Hematopoietic multipotent progenitor cell treated with erythropoietin and hydrocortisone succinate and interleukin-3 and kit ligand, for 17 days (in vitro differentiated cells): ENCODE data around the gene KANSL1.

Experiments used
- DNase-seq: peaks from one replicate; pipeline ENCODE4 v3.0.0-alpha.2; 2015; ENCODE audit warnings: low spot score

Gene KANSL1

DNA sequence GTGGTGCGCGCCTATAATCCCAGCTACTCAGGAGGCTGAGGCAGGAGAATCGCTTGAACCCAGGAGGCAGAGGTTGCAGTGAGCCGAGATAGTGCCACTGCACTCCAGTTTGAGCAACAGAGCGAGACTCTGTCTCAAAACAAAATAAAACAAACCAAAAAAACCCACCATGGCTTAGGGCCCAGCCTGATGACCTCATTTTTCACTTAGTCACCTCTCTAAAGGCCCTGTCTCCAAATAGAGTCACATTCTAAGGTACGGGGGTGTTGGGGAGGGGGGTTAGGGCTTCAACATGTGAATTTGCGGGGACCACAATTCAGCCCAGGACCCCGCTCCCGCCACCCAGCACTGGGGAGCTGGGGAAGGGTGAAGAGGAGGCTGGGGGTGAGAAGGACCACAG lies 195.6 kb downstream of the KANSL1 start:
- no peak for DNase-seq

DNA sequence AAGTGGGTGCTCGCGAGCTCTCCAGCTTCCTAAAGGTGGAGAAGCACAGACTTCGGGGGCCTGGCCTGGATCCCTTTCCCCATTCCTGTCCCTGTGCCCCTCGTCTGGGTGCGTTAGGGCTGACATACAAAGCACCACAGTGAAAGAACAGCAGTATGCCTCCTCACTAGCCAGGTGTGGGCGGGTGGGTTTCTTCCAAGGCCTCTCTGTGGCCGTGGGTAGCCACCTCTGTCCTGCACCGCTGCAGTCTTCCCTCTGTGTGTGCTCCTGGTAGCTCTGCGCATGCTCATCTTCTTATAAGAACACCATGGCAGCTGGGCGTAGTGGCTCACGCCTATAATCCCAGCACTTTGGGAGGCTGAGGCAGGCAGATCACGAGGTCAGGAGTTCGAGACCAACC lies 196.1 kb downstream of the KANSL1 start:
- DNase-seq, result no peak

GRCh38 chr17:45996282-45996937 lies 196.8 kb downstream of the KANSL1 start:
- DNase-seq, result no peak

DNA sequence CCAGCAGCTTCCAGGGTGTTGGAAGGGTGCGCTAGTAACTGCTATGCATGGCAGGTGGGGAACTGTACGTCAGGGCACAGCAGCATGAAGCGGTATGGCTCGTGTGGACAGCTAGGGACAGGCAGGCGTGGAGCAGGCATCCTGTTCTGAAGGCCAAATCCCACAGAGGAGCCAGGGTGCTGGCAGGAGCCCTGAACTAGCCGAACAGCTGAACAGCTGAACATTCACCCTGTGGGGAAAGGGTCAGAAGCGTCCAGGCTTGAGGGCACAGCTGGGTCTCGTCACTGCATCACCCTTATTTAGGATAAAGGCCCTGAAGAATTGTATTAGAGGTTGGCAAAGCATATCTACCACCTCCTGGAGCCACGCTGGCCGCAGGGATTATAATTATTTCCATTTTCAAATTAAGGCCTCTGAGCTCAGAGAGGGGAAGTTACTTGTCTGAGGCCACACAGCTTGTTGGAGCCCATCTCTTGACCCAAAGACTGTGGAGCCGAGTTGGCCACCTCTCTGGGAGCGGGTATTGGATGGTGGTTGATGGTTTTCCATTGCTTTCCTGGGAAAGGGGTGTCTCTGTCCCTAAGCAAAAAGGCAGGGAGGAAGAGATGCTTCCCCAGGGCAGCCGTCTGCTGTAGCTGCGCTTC lies 197.5 kb downstream of the KANSL1 start:
- no peak for DNase-seq

DNA sequence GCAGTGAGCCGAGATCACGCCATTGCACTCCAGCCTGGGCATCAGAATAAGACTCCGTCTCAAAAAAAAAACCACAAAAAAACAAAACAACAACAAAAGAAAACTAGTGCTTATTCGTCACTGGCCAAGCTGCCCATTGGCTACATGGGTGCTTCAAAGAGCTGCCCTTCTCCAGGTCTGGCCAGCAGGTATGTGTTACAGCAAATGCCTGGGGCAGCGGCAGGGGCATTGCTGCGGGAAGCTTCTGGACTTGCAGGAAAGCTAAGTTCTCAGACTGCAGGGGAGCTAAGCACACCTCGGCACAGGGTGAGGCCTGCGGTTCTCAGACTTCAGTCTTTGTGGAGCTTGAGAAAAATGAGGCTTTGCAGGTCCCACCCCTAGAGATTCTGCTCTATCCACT lies 198.2 kb downstream of the KANSL1 start:
- no peak for DNase-seq

- DNase-seq, result no peak
These were observed 199.1 kb downstream of the KANSL1 start for GRCh38 chr17:45993962-45994627.

DNA sequence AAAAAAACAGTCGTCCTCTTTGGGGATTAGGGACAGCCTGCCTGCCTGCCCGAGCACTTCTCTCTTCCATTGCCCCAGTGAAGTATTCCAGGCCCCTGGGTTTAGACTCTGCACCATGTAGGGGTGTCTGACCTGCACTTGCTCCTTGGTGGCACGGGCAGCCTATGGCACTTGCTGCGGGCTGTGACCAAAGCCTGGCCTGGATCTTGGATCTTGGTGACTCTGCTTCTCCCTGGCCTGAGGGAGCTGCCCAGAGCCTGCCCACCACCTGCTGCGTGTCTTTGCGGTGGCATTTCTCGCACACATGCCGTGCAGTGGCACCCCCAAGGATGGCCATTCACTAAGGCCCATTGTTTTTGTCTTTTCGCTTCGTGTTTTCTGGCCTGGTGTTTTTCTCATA lies 200.3 kb downstream of the KANSL1 start:
- DNase-seq, result no peak

DNA sequence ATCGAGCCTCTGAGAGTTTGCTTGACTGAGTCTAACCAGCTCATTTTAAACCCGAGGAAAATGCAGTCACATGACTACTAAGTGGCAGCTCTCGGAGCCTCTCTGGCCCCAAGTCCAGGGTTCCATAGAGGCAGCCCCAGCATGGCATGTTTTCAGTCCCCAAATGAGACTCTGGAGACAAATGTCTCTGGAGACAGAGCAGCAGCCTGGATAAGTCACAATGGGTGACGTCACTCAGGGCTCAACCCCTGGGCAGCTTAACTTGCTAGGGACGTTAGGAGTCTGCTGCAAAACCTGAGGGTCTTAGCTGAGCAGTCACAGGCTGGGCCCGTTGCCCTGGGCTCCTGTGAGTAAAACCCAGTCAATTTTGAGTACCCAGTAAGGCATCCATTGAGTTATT lies 201.1 kb downstream of the KANSL1 start:
- no peak for DNase-seq

- DNase-seq, result no peak
These were observed 201.9 kb downstream of the KANSL1 start for GRCh38 chr17:45991341-45991740.

DNA sequence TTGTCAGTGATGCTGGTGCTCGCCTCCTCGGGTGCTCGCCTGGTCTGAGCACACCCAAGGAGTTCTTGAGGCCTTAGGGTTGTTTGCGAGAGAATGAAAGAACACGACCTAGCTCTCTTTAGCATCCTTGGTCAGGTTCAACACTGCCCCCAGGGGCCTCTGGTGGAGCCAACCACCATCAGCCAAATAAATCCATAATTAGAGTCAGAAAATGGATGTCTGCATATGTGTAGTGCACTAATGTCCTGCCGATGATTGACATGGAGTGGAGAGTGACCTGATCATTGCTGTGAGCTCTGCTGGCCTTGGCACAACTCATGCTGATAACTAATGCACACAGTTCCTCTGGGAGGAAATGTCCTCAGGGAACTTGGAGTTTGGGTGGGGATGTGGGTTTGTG lies 202.3 kb downstream of the KANSL1 start:
- no peak for DNase-seq

DNA sequence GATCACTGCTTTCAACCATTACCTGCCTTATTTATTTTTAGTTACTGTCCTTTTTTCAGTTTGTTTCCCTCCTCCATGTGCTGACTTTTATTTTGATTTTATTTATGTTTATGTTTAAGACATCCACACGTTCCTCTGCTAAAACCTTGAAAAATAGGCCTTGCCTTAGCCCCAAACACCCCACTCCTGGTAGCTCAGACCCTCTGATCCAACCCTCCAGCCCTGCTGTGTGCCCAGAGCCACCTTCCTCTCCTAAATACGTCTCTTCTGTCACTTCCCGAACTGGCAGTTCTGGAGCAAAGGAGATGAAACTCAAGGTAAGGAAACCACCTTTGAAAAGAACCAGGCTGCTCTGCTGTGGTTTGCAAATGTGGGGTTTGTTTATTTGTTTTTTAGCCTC lies 203.5 kb downstream of the KANSL1 start:
- DNase-seq, result no peak

DNA sequence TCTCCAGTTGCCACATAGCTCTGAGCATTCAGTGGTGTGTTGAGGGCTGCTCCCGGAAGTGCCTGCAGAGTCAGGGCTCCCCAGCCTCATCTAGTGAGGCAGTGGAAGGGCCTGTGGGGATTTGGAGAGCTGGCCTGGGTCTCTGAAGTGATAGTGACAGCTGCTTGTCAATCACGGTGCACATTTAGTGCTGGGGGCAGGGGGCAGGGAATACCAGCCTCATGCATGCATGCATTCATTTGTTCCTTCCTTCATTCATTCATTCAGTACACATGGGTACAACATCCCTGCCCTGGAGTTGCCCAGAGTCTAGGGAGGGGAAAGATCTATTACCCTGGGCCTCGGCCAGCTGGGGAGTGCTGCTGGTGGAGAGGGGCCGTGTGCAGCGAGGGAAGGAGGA lies 205.5 kb downstream of the KANSL1 start:
- DNase-seq, result no peak

DNA sequence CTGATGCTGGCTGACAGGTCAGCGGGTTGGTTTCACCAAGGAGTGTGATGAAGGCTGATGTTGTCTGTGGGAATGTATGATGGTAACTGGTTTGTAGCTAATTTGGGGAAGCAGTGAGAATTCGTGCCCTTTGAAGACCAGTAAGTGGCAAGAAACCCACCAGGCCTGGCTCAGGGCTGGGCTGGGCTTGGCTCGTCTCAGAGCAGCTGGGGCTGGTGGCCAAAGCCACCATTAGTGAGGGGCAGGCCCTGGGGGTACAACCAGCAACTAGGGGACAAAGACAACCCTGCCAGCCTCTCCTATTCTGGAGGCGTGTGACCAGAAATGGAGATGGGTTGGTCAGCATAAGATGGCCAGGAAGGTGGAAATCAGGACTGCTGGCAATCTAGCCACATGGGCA lies 207.2 kb downstream of the KANSL1 start:
- DNase-seq, result no peak

DNA sequence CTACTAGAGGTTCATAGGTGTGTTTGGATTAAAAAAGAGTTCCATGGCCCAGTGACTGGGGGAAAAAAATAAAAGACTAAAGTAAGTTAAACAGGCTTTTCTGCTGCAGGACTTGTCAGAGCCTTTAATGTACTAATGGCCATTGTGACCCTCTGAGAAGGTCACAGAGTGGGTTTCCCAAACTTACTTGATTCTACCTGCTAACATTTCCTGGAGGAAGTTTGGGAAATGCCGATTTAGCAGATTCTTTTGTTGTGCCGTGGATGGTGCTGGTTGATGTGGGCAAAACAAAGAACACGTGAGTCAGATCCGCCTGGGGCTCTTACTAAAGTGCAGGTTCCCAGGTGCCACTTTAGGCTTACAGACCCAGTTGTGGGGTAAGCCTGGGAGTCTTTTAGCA lies 207.8 kb downstream of the KANSL1 start:
- DNase-seq, result no peak

DNA sequence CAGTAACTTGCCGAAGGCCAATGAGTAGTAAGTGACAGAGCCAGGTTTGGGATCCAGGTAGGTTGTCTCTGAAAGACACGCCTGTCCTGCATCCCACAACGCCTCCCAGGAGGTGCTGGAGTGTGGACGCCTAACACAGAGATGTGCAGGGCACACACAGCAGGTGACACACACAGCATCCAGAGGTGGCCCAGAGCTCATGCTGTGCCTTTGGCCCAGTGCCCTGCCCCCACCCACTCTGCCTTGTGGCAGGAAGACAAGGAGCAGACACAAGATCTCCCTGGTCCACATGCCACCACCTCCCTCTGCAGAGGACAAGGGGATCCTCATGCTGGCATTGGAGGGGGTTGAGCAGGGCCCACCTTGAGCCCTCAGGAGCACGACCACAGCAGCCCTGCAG lies 208.9 kb downstream of the KANSL1 start:
- DNase-seq, result no peak

DNA sequence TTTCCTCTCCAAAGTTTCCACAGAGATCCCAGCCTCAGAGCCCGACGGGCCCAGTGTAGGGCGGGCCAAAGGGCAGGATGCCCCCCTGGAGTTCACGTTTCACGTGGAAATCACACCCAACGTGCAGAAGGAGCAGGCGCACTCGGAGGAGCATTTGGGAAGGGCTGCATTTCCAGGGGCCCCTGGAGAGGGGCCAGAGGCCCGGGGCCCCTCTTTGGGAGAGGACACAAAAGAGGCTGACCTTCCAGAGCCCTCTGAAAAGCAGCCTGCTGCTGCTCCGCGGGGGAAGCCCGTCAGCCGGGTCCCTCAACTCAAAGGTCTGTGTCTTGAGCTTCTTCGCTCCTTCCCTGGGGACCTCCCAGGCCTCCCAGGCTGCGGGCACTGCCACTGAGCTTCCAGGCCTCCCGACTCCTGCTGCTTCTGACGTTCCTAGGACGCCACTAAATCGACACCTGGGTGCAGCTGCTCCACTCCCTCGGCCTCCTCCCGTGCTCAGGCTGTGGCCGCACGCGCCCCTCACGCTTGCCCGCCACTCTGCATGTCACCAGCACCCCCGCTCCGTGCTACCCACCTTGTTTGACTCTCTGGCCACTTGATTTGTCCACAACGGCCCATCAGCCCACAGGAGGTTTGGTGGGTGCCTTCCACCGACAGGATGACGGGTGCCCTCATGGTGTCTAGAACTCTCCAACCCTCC lies 209.5 kb downstream of the KANSL1 start:
- no peak for DNase-seq

DNA sequence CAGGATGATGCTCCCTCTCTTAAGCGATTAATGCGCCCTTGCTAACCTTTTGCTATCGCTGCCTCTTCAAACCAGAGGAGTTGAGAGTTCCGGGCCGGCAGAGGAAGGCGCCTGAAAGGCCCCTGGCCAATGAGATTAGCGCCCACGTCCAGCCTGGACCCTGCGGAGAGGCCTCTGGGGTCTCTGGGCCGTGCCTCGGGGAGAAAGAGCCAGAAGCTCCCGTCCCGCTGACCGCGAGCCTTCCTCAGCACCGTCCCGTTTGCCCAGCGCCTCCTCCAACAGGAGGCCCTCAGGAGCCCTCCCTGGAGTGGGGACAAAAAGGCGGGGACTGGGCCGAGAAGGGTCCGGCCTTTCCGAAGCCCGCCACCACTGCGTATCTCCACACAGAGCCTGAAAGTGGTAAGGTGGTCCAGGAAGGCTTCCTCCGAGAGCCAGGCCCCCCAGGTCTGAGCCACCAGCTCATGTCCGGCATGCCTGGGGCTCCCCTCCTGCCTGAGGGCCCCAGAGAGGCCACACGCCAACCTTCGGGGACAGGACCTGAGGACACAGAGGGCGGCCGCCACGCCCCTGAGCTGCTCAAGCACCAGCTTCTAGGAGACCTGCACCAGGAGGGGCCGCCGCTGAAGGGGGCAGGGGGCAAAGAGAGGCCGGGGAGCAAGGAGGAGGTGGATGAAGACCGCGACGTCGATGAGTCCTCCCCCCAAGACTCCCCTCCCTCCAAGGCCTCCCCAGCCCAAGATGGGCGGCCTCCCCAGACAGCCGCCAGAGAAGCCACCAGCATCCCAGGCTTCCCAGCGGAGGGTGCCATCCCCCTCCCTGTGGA lies 210.2 kb downstream of the KANSL1 start:
- no peak for DNase-seq

GRCh38 chr17:45981306-45981705 lies 211.9 kb downstream of the KANSL1 start:
- DNase-seq, result no peak

DNA sequence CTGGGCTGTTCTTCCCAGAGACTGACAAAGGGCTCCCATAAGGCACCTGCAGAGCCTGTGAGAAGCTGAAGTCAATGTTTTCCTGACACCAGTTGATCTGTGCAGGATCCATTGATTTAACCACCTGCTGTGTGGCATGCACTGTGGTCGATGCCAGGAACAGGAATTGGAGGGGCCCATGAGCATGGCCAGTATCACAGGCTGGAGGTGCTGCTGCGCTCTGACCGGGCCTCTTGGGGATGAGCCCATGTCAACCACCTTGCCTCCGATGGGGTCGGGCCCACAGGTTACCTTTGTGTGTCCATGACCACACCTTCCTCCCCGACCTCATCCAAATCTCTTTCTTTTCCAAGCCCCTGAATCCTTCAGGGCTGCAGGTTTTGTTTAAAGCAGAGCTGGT lies 212.4 kb downstream of the KANSL1 start:
- no peak for DNase-seq
